HUES64 (cell line): ENCODE data around the gene IL17C.

Source experiments
- H3K27ac ChIP-seq: 2 replicates; pipeline ENCODE4 v1.7.0; 2013; ENCODE audit warnings: low read depth, low read length, inconsistent platforms
- H3K27me3 ChIP-seq: 2 replicates; pipeline ENCODE4 v1.6.1; 2013; ENCODE audit warnings: mild to moderate bottlenecking, low read length; ENCODE audit not compliant: insufficient read depth
- H3K36me3 ChIP-seq: 2 replicates; pipeline ENCODE4 v1.6.1; 2013; ENCODE audit warnings: mild to moderate bottlenecking, low read length; ENCODE audit not compliant: insufficient read depth
- H3K4me1 ChIP-seq: 2 replicates; pipeline ENCODE4 v1.6.1; 2013; ENCODE audit warnings: mild to moderate bottlenecking, low read length, moderate library complexity; ENCODE audit not compliant: insufficient read depth
- H3K4me3 ChIP-seq: 2 replicates; pipeline ENCODE4 v1.5.1; 2013; ENCODE audit warnings: mild to moderate bottlenecking, low read length, moderate library complexity
- H3K9ac ChIP-seq: 2 replicates; pipeline ENCODE4 v1.6.1; 2013; ENCODE audit warnings: mild to moderate bottlenecking, low read depth, low read length
- H3K9me3 ChIP-seq: 2 replicates; pipeline ENCODE4 v1.6.1; 2013; ENCODE audit warnings: low read depth, low read length; ENCODE audit not compliant: insufficient read depth
- WGBS: fragments of 150-250, 120-280 bp; methylation state at CpG from one replicate; pipeline ENCODE4 v1.1.7; 2013; ENCODE audit warnings: missing lambda C conversion rate; 5-methylcytosine and 5-hydroxymethylcytosine counted together

IL17C gene

GRCh38 chr16:88655053-88655732 is 16.8 kb downstream of the IL17C start:
- Histone ChIP-seq H3K4me1 (0 out of 2 replicates have a peak, but pooled peaks cover 6% of the 10 kb centered on the region), H3K27me3 (no peaks in the 10 kb centered on the region), H3K4me3 (no peak overlapping the region), H3K36me3 (peaks cover 48% of the 10 kb centered on the region), H3K9me3 (no peaks in the 10 kb centered on the region), H3K27ac (no peak overlapping the region), H3K9ac (no peak overlapping the region)
- 95% methylated on average over 50 of the region's 50 CpGs for WGBS

DNA sequence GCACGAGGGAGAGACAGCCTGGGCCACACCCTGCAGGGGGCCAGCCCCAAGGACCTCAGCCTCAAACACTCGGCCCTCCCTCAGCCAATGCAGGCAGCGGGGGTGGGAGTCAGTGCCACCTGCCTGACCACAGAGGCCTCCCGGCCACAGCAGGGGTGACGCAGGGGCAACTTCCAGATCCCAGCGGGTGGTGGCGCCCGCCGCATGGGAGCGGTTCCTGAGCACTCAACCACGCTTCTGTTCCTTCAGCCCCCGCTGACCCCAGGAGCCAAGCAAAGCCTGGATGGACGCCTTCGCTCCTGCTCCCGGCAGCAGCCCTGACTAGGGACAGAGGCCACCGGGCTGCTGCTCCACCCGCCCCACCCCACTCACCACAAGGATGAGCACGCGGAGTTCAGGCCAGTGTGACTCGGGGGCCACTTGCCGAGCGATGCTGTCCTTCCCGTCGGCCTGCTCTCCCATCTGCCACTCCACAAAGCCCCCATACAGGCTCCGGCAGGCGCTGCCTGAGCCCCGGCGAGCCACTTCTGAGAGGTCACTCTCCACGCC is 17.4 kb downstream of the IL17C start:
- no peak overlapping the region for H3K9ac ChIP-seq
- H3K36me3 ChIP-seq: peaks cover 48% of the 10 kb centered on the region
- H3K4me3 ChIP-seq: no peak overlapping the region
- no peaks in the 10 kb centered on the region for H3K9me3 ChIP-seq
- no peak overlapping the region for H3K27ac ChIP-seq
- 0 out of 2 replicates have a peak, but pooled peaks cover 6% of the 10 kb centered on the region for H3K4me1 ChIP-seq
- H3K27me3 ChIP-seq: no peaks in the 10 kb centered on the region
- 93% methylated on average over 29 of the region's 29 CpGs for WGBS

- 0 out of 2 replicates have a peak, but pooled peaks cover 2% of the 10 kb centered on the region for H3K4me1 ChIP-seq
- 89% methylated on average over 25 of the region's 25 CpGs for WGBS
- H3K4me3 ChIP-seq: no peak overlapping the region
- H3K27me3 ChIP-seq: no peaks in the 10 kb centered on the region
- no peaks in the 10 kb centered on the region for H3K9me3 ChIP-seq
- peaks cover 48% of the 10 kb centered on the region for H3K36me3 ChIP-seq
- no peak overlapping the region for H3K9ac ChIP-seq
- H3K27ac ChIP-seq: no peak overlapping the region
Observed at GRCh38 chr16:88656291-88656980, 18.1 kb downstream of the IL17C start.

GRCh38 chr16:88657371-88657770 is 19.0 kb downstream of the IL17C start:
- WGBS: 93% methylated on average over 19 of the region's 19 CpGs
- no peak overlapping the region for H3K27ac ChIP-seq
- H3K4me1 ChIP-seq: no peaks in the 10 kb centered on the region
- no peaks in the 10 kb centered on the region for H3K27me3 ChIP-seq
- H3K9ac ChIP-seq: no peak overlapping the region
- peaks cover 46% of the 10 kb centered on the region for H3K36me3 ChIP-seq
- no peak overlapping the region for H3K4me3 ChIP-seq
- H3K9me3 ChIP-seq: no peaks in the 10 kb centered on the region

- H3K9ac ChIP-seq: no peak overlapping the region
- peaks cover 33% of the 10 kb centered on the region for H3K36me3 ChIP-seq
- H3K4me3 ChIP-seq: no peak overlapping the region
- 97% methylated on average over 14 of the region's 15 CpGs for WGBS
- H3K27ac ChIP-seq: no peak overlapping the region
- no peaks in the 10 kb centered on the region for H3K9me3 ChIP-seq
- H3K4me1 ChIP-seq: no peaks in the 10 kb centered on the region
- H3K27me3 ChIP-seq: no peaks in the 10 kb centered on the region
Observed at GRCh38 chr16:88658714-88659113, 20.3 kb downstream of the IL17C start.

- no peaks in the 10 kb centered on the region for H3K9me3 ChIP-seq
- H3K27ac ChIP-seq: no peak overlapping the region
- no peaks in the 10 kb centered on the region for H3K4me1 ChIP-seq
- H3K4me3 ChIP-seq: no peak overlapping the region
- no peaks in the 10 kb centered on the region for H3K27me3 ChIP-seq
- H3K9ac ChIP-seq: no peak overlapping the region
- 95% methylated on average over 25 of the region's 25 CpGs for WGBS
- H3K36me3 ChIP-seq: peaks cover 30% of the 10 kb centered on the region
Observed at GRCh38 chr16:88659160-88659559, 20.8 kb downstream of the IL17C start.

DNA sequence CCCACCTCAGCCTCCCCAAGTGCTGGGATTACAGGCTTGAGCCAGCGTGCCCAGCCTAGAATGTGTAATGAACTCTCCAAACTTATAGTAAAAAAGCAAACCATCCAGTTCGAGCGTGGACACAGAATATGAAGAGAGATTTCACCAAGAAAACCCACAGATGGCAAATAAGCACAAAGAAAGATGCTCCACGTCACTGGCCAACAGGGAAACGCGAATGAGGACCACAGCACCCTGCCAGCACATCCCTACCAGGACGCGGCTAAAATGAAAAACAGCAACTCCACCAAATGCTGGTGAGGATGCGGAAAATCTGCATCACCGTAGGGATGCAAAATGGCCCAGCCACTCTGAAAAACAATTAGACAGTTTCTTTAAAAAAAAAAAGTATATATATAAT is 23.1 kb downstream of the IL17C start:
- H3K4me1 ChIP-seq: no peaks in the 10 kb centered on the region
- no peak overlapping the region for H3K27ac ChIP-seq
- H3K9me3 ChIP-seq: no peaks in the 10 kb centered on the region
- 88% methylated on average over 9 of the region's 10 CpGs for WGBS
- H3K36me3 ChIP-seq: peaks cover 16% of the 10 kb centered on the region
- H3K9ac ChIP-seq: no peak overlapping the region
- H3K4me3 ChIP-seq: peak overlapping the region; percentile 24; the same call in 1 of the 2 replicates
- H3K27me3 ChIP-seq: no peaks in the 10 kb centered on the region

- peak overlapping the region; percentile 66 for H3K9ac ChIP-seq
- H3K27me3 ChIP-seq: no peaks in the 10 kb centered on the region
- peaks cover 10% of the 10 kb centered on the region for H3K36me3 ChIP-seq
- H3K4me3 ChIP-seq: peak overlapping the region; percentile 72
- peak overlapping the region; percentile 77; the same call in 1 of the 2 replicates for H3K27ac ChIP-seq
- H3K4me1 ChIP-seq: no peaks in the 10 kb centered on the region
- WGBS: 2% methylated on average over 49 of the region's 49 CpGs
- no peaks in the 10 kb centered on the region for H3K9me3 ChIP-seq
Observed at GRCh38 chr16:88662222-88662842, 24.0 kb downstream of the IL17C start.

DNA sequence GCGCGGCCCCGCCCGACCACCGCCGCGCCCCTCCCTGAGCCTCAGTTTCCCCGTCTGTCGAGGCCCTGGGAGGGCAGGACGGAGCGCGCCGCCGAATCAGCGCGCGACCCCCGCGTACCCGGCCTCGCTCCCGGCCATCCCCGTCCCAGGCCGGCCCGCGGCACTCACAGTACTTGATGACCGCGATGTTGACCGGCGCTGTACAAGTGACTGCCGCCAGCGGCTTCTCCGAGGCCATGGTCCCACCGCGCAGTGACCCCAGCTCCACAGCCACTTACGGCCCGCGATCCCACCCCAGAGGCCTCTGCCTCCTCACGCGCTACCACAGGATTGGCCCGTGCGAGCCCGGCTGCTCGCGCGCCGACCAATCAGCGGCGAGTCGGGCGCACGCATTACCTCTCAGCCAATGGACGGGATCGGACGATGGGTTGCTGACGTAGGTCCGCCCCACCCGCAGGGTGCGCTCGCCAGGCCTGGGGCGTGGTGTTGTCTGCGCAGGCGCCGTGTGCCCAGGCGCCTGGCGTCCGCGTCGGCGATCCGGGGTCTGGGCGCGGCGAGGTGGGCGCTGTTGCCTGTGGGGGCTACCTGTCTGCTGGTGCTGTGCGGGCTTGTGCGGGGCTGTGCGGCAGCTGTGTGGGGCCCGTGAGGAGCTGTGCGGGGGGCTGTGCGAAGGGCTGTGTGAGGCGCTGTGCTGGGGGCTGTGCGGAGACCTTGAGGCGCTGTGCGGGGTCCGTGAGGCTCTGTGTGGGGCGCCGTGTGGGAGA is 24.7 kb downstream of the IL17C start, which contains the start of gene MVD:
Gene MVD, minus strand, starts transcription at position 249 of the 764 bp plus-strand sequence. Its CDS starts 11 bp downstream, at position 238.
- H3K4me3 ChIP-seq: peak within 1 kb of the TSS; percentile 72
- H3K27me3 ChIP-seq: no peaks in the 10 kb centered on the region
- H3K27ac ChIP-seq: peak within 1 kb of the TSS; percentile 77; the same call in 1 of the 2 replicates
- peak within 1 kb of the TSS; percentile 69 for H3K9ac ChIP-seq
- under 1% methylated on average over 88 of the region's 88 CpGs for WGBS
- H3K36me3 ChIP-seq: peaks cover 8% of the 10 kb centered on the region
- no peaks in the 10 kb centered on the region for H3K9me3 ChIP-seq
- no peaks in the 10 kb centered on the region for H3K4me1 ChIP-seq

- H3K4me1 ChIP-seq: no peaks in the 10 kb centered on the region
- H3K9me3 ChIP-seq: no peaks in the 10 kb centered on the region
- no peak overlapping the region for H3K4me3 ChIP-seq
- H3K27ac ChIP-seq: no peak overlapping the region
- peaks cover 4% of the 10 kb centered on the region; the same call in 1 of the 2 replicates for H3K36me3 ChIP-seq
- no peaks in the 10 kb centered on the region for H3K27me3 ChIP-seq
- WGBS: 93% methylated on average over 4 of the region's 4 CpGs
- no peak overlapping the region for H3K9ac ChIP-seq
Observed at GRCh38 chr16:88665148-88665547, 26.8 kb downstream of the IL17C start.
